ENCODE data around the gene INPP5D. TPM values are rescaled to one million over a fixed set of nuclear protein-coding genes. Genes with fewer than 3 reads are reported as not detected.

INPP5D gene
- polyA plus RNA-seq, 1 of the 3 experiments (the other 2 are of a cell fraction), result 1.3 TPM

DNA sequence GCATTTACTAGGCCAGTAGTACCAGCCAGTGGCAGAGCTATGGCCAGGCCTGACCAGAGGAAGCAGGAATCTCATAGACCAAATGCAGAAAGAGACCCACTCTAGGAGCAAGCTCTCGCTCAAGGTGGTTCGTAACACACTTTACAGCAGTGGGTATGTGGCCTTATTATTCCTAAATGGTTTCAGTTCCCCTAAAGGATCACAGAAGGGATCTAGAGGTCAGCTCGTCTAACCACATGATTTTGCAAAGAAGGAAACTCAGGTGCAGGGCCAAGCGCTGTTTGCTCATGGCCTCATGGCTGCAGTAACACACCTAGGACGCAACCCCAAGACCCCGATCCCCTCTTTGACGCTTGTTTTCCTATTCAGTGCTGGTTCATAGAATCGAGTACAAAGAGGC, 125.8 kb downstream of the INPP5D start (continued):
- no peak for TF ChIP-seq RXRA (IDR thresholded peaks at IDR 0.05; ENCODE audit: borderline replicate concordance, low read depth)
- no peak for TF ChIP-seq TEAD4 (IDR thresholded peaks at IDR 0.05; ENCODE audit: borderline replicate concordance, insufficient read depth)
- no peak for TF ChIP-seq POLR2AphosphoS5 (IDR thresholded peaks at IDR 0.05; ENCODE audit: low read depth, low read length)
- TF ChIP-seq YY1 (IDR thresholded peaks at IDR 0.05; ENCODE audit: low read depth), result no peak
- TF ChIP-seq RCOR1 (IDR thresholded peaks at IDR 0.05; ENCODE audit: low read length), result no peak

- TF ChIP-seq, protein P1, sequence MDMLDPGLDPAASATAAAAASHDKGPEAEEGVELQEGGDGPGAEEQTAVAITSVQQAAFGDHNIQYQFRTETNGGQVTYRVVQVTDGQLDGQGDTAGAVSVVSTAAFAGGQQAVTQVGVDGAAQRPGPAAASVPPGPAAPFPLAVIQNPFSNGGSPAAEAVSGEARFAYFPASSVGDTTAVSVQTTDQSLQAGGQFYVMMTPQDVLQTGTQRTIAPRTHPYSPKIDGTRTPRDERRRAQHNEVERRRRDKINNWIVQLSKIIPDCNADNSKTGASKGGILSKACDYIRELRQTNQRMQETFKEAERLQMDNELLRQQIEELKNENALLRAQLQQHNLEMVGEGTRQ (IDR thresholded peaks at IDR 0.05; ENCODE audit: borderline replicate concordance, low read depth, low read length), result no peak
- no peak for TF ChIP-seq REST (IDR thresholded peaks at IDR 0.05; ENCODE audit: low read depth, low read length)
- TF ChIP-seq, protein P2, sequence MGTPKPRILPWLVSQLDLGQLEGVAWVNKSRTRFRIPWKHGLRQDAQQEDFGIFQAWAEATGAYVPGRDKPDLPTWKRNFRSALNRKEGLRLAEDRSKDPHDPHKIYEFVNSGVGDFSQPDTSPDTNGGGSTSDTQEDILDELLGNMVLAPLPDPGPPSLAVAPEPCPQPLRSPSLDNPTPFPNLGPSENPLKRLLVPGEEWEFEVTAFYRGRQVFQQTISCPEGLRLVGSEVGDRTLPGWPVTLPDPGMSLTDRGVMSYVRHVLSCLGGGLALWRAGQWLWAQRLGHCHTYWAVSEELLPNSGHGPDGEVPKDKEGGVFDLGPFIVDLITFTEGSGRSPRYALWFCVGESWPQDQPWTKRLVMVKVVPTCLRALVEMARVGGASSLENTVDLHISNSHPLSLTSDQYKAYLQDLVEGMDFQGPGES (IDR thresholded peaks at IDR 0.05; ENCODE audit: low read depth, low read length), result no peak
- TF ChIP-seq GABPA (IDR thresholded peaks at IDR 0.05; ENCODE audit: low read depth), result no peak
- TF ChIP-seq POLR2AphosphoS5 (IDR thresholded peaks at IDR 0.05; ENCODE audit: low read depth, low read length), result no peak
- POLR2A ChIA-PET, result no interaction called here
- no peaks in the 10 kb centered on the region for H3K9me2 ChIP-seq
- H3K36me3 ChIP-seq (replicated peaks in 1 of 2; ENCODE audit: control insufficient read depth in 1 of 2, insufficient read depth in 2 of 2, low read length in 1 of 2), result no peaks in the 10 kb centered on the region
- DNase-seq, result no peak
- 85% methylated on average over 5 of the region's 5 CpGs for WGBS (ENCODE audit: low lambda C conversion rate)
- H3K4me2 ChIP-seq, result no peak overlapping the region
- CTCF ChIA-PET, result no interaction called here
- no peaks in the 10 kb centered on the region for H3F3A ChIP-seq (replicated peaks; ENCODE audit: insufficient read depth)
- H3K9me3 ChIP-seq, result no peaks in the 10 kb centered on the region
- no peak overlapping the region for H3K27ac ChIP-seq (ENCODE audit: low read depth in 2 of 2, low read length in 1 of 2)
- no peak overlapping the region for H2AFZ ChIP-seq (ENCODE audit: low read depth)
- no peak overlapping the region for H3K9ac ChIP-seq
- no peaks in the 10 kb centered on the region for H4K20me1 ChIP-seq (ENCODE audit: insufficient read depth)
- no peak overlapping the region for H3K4me3 ChIP-seq (ENCODE audit: low read depth in 2 of 2, low read length in 1 of 2)
- H3K4me1 ChIP-seq (ENCODE audit: control insufficient read depth in 1 of 2, insufficient read depth in 2 of 2, low read depth in 1 of 2, low read length in 1 of 2), result no peaks in the 10 kb centered on the region; a peak in 1 of 4 replicates
- H3K79me2 ChIP-seq (ENCODE audit: insufficient read depth), result no peaks in the 10 kb centered on the region
- no peaks in the 10 kb centered on the region; the same call in 1 of the 2 replicates for H3K27me3 ChIP-seq (ENCODE audit: insufficient read depth)
These were observed 126.7 kb downstream of the INPP5D start for GRCh38 chr2:233186851-233187250.

GRCh38 chr2:233189025-233189424, 128.9 kb downstream of the INPP5D start:
- Histone ChIP-seq H3K79me2 (ENCODE audit: insufficient read depth) (no peaks in the 10 kb centered on the region), H3F3A (replicated peaks; ENCODE audit: insufficient read depth) (no peaks in the 10 kb centered on the region), H3K27me3 (ENCODE audit: insufficient read depth) (no peaks in the 10 kb centered on the region), H3K9ac (no peak overlapping the region), H3K36me3 (replicated peaks in 1 of 2; ENCODE audit: control insufficient read depth in 1 of 2, insufficient read depth in 2 of 2, low read length in 1 of 2) (no peaks in the 10 kb centered on the region), H3K4me1 (ENCODE audit: control insufficient read depth in 1 of 2, insufficient read depth in 2 of 2, low read depth in 1 of 2, low read length in 1 of 2) (no peaks in the 10 kb centered on the region; a peak in 1 of 4 replicates), H4K20me1 (ENCODE audit: insufficient read depth) (no peaks in the 10 kb centered on the region), H3K9me2 (no peaks in the 10 kb centered on the region), H3K4me2 (no peak overlapping the region), H3K9me3 (no peaks in the 10 kb centered on the region), H2AFZ (ENCODE audit: low read depth) (no peak overlapping the region), H3K4me3 (ENCODE audit: low read depth in 2 of 2, low read length in 1 of 2) (no peak overlapping the region), H3K27ac (ENCODE audit: low read depth in 2 of 2, low read length in 1 of 2) (no peak overlapping the region)
- ChIA-PET POLR2A (no interaction called here), CTCF (interaction anchor here (1.2 kb wide), 1 partner anchor 11 kb away, joined by 3 read pairs; no protein-coding TSS in a partner anchor)
- TF ChIP-seq SMC3 (IDR thresholded peaks at IDR 0.05; ENCODE audit: low read depth, low read length), result no peak
- no peak for TF ChIP-seq GABPA (IDR thresholded peaks at IDR 0.05; ENCODE audit: low read depth)
- TF ChIP-seq YY1 (IDR thresholded peaks at IDR 0.05; ENCODE audit: low read depth), result no peak
- TF ChIP-seq, protein P2 (IDR thresholded peaks at IDR 0.05; ENCODE audit: low read depth, low read length), result no peak
- no peak for TF ChIP-seq RFX5 (IDR thresholded peaks at IDR 0.05; ENCODE audit: low read length)
- no peak for TF ChIP-seq ELF1 (IDR thresholded peaks at IDR 0.05)
- no peak for TF ChIP-seq RXRA (IDR thresholded peaks at IDR 0.05; ENCODE audit: borderline replicate concordance, low read depth)
- no peak for TF ChIP-seq POLR2AphosphoS5 (IDR thresholded peaks at IDR 0.05; ENCODE audit: low read depth, low read length)
- TF ChIP-seq, protein P3, sequence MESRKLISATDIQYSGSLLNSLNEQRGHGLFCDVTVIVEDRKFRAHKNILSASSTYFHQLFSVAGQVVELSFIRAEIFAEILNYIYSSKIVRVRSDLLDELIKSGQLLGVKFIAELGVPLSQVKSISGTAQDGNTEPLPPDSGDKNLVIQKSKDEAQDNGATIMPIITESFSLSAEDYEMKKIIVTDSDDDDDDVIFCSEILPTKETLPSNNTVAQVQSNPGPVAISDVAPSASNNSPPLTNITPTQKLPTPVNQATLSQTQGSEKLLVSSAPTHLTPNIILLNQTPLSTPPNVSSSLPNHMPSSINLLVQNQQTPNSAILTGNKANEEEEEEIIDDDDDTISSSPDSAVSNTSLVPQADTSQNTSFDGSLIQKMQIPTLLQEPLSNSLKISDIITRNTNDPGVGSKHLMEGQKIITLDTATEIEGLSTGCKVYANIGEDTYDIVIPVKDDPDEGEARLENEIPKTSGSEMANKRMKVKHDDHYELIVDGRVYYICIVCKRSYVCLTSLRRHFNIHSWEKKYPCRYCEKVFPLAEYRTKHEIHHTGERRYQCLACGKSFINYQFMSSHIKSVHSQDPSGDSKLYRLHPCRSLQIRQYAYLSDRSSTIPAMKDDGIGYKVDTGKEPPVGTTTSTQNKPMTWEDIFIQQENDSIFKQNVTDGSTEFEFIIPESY (IDR thresholded peaks at IDR 0.05; ENCODE audit: borderline replicate concordance, low read depth), result no peak
- no peak for TF ChIP-seq RAD21 (IDR thresholded peaks at IDR 0.05; ENCODE audit: low read length)
- no peak for TF ChIP-seq FOXM1 (IDR thresholded peaks at IDR 0.05; ENCODE audit: low read depth)
- 76% methylated on average over 5 of the region's 8 CpGs for WGBS (ENCODE audit: low lambda C conversion rate)
- no peak for DNase-seq
